ENCODE data around the gene CIRBP.
"Not testable (repeated sequence)": the region's sequence is repeated elsewhere in the genome, so short reads cannot be mapped to it uniquely, and the experiment has no call there.

Gene CIRBP

GRCh38 chr19:1293782-1294604 lies 24.9 kb downstream of the CIRBP start:
- DNase-seq, result no peak

DNA sequence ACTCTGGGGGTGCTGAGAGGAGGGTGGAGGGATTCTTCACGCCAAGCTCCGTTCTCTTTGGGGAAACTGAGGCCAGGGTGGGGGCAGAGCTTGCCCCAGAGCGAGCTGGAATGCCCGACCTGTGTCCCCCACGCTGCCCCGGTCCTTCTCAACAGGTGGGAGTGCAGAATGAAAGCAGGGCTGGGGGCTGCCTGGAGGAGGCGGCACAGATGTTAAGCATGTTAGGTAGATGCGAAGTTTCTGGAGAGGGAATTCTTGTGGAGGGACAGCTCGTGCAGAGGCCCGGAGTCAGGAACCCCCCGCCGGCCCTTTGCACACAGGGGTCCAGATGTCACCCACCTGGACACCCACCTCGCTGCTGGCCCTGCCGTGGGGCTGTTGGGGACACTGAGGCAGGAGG lies 25.6 kb downstream of the CIRBP start:
- DNase-seq, result no peak

- no peak for DNase-seq
These were observed 26.3 kb downstream of the CIRBP start for GRCh38 chr19:1295169-1296012.

DNA sequence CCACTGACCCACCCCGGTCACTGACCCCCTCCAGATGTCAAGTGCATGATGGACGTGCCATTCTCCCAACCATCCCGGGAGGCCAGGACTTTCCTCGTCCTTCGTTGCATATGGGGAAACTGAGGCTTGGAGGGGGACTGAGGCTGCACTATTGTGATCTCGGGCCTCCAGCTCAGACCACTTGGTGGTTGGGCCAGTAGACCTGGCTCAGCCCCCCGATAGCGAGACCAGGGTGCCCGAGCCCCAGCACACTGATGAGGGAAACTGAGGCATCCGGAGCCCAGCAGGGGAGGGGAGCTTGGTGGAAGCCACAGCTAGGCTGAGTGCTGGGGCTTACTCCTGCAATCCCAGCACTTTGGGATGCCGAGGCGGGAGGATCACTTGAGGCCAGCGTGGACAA lies 26.9 kb downstream of the CIRBP start:
- no peak for DNase-seq

DNA sequence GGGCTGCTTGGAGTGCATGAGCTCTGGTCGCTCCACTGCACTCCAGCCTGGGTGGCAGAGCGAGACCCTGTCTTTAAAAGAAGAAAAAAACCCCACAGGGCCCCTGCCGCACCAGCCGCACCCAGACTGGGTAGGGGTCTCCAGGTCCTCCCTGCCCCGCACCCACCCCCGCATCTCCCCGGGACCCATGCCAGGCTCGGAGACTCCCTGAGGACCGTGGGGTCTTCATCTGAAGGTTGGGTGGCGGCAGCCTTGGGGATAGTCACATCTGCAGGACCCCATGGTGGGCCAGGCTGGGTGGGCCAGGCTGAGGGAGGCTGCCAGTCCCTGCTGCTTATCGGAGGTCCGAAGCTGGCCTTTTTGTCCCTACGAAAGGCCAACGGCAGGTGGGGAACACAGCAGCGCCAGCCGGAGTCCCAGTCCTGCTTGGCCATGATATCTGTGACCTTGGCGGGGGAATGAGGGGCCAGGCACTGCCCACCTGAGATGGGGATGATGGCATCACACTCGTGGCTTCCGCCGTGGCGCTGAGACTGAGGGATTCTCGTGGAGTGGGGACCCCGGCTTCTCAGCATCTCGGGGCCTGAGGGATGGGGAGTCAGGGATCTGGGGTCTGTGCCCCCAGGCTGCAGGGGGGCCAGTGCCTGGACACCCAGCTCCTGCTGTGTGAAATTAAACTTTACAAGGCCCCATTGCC lies 27.6 kb downstream of the CIRBP start:
- no peak for DNase-seq

DNA sequence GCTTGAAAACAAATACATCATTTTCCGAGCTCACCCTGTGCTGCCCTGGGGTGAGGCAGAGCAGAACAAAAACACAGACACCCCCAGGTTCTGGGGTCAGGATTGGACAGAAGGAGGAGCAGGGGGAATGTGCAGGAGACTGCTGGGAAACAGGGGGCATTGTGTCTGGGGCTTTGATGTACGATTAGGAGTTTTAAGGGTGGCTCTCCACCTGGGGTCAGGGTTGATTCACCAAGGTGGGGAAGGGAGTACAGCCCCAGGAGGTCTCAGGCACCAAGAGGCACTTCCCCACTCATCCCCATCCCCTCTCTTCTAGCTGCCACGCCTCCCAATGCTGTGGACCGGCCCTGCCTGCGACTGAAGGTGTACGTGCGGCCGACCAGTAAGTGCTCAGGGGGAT lies 29.1 kb downstream of the CIRBP start:
- no peak for DNase-seq

DNA sequence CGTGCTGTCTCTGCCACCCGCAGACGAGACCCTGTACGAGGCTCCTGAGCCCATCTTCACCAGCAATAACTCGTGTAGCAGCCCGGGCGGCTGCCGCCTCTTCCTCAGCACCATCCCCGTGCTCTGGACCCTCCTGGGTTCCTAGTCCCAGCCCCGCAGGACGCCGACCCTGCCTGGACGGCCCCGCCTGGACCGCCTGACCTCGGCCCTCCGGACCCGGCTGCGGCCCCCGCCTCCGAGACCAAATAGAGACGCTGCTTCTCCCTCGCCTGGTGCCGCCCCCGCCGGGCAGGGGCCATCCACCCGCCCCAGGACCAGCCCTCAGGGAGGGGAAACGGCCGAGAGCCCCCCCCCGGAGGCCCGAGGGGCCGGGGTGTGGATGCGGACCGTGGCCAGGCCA lies 30.7 kb downstream of the CIRBP start:
- no peak for DNase-seq

DNA sequence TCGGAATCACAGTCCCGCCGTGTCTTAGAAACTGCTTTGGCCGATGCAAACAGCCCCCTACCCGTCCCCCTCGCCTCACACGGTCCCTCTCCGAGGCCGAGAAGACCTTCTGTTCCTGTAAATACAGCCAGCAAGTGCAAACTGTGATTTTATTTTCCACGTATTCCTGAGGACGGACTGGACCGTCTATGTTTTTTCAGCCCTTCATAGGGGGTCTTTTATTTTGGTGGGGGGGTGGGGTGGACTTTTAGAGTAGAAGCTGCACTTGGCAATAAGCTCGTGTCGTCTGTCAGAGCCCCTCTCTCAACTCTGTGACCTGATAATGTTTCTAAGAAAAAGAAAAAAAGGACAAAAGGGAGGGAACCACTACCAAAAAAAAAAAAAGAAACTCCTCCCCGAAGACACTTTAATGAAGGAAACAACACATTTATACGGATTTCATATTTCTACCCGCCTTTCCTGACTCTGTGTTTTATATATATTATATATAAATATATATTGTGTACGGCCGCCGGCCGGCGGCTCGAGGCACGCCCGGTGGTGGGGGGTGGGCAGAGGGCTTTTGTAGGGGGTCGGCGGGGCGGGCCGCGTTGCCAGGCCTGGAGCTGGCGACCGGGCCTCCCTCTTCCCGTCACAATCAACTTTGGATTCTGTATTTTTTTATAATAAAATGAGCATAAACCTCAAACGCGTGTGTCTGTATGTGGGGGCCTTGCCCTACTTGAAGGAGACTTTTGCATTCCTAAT lies 31.8 kb downstream of the CIRBP start:
- no peak for DNase-seq

- no peak for DNase-seq
These were observed 33.6 kb downstream of the CIRBP start for GRCh38 chr19:1302533-1303239.

- DNase-seq, result no peak
These were observed 35.2 kb downstream of the CIRBP start for GRCh38 chr19:1304197-1304924.

- not testable (repeated sequence) for DNase-seq
These were observed 36.2 kb downstream of the CIRBP start for GRCh38 chr19:1305354-1305753.

GRCh38 chr19:1307320-1307719 lies 38.2 kb downstream of the CIRBP start:
- DNase-seq, result no peak

- no peak for DNase-seq
These were observed 38.7 kb downstream of the CIRBP start for GRCh38 chr19:1307755-1308303.

DNA sequence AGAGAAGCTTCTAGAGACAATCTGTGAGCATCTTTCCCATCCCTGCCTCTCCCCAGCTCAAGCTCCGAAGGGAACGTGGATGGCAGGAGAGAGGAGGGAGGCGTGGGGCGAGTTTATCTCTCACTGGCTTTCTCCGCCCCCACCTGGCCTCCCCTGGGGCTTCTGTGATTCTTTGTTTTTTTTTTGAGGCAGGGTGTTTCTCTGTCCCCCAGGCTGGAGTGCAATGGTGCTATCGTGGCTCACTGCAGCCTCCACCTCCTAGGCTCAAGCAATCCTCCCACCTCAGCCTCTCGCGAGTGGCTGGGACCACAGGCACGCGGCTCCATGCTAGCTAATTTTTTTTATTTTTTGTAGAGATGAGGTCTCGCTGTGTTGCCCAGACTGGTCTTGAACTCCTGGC lies 39.6 kb downstream of the CIRBP start:
- DNase-seq, result no peak

DNA sequence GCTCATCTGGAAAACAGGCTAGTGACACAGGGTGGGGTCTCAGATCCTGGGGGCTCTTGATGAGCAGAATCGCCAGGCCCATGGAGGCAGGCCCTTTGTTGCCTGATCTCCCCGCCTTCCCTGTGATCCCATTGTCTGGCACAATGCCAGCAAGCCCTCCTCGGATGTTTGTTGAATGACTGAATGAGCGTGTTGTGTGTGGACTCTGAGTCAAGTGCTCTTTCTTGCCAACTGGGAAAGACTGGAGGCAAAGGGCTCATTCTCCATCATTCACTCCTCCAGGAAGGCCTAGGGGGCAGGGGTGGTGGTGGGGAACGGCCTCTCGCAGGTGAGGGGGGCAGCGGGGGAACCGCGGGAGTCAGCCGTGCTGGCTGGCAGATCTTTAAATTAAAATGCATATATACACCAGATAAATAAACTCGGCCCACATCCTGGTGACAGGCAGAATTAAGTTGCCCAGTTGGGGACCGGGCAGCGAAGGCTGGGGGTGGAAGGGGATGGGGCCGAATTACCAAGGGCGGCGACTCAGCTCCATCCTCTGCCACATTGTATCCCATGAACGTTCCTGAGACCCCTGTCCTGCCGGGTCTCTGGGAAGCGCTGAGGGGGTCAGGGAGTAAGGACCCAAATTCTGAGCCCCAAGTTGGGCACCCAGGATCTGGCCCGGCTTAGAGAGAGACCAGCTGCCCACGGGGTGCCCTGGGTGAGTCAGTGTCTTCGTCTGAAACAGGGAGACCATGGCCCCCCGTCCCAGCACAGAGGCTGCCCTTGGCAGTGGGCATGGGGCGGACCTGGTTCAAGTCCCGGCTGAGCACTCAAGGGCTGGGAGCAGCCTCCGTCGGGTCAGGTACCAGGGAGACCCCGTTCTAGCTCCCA lies 41.1 kb downstream of the CIRBP start:
- no peak for DNase-seq

GRCh38 chr19:1310853-1311180 lies 41.7 kb downstream of the CIRBP start:
- DNase-seq, result no peak

- DNase-seq, result no peak
These were observed 42.5 kb downstream of the CIRBP start for GRCh38 chr19:1311543-1312091.

GRCh38 chr19:1312767-1313694 lies 43.9 kb downstream of the CIRBP start:
- DNase-seq, result no peak
